Measurements from ENCODE around the gene CTDNEP1.
"Not testable (repeated sequence)": the region's sequence is repeated elsewhere in the genome, so short reads cannot be mapped to it uniquely, and the experiment has no call there.

The CTDNEP1 gene

GRCh38 chr17:7252176-7253043 is 876 bp upstream of the CTDNEP1 start, which contains the start of gene ELP5:
Gene ELP5, plus strand, starts transcription at chr17:7252215. Its CDS starts 336 bp downstream, at chr17:7252551.
- peak; percentile 81 for DNase-seq (ENCODE audit: low read depth, low spot score)
- H3K4me3 ChIP-seq (ENCODE audit: low read length) = peak within 1 kb of the TSS; percentile 97

- peak overlapping the region; percentile 97 for H3K4me3 ChIP-seq (ENCODE audit: low read length)
- no peak for DNase-seq (ENCODE audit: low read depth, low spot score)
These were observed 573 bp downstream of the CTDNEP1 start for GRCh38 chr17:7250695-7251627.

GRCh38 chr17:7249830-7250229 is 1.7 kb downstream of the CTDNEP1 start:
- peak overlapping the region; percentile 97 for H3K4me3 ChIP-seq (ENCODE audit: low read length)
- no peak for DNase-seq (ENCODE audit: low read depth, low spot score)

- H3K4me3 ChIP-seq (ENCODE audit: low read length) = no peak overlapping the region
- DNase-seq (ENCODE audit: low read depth, low spot score) = no peak
These were observed 2.3 kb downstream of the CTDNEP1 start for GRCh38 chr17:7249214-7249613.

GRCh38 chr17:7248796-7249195 is 2.7 kb downstream of the CTDNEP1 start:
- DNase-seq (ENCODE audit: low read depth, low spot score) = no peak
- no peak overlapping the region for H3K4me3 ChIP-seq (ENCODE audit: low read length)

GRCh38 chr17:7246779-7247178 is 4.8 kb downstream of the CTDNEP1 start:
- H3K4me3 ChIP-seq (ENCODE audit: low read length) = no peak overlapping the region
- no peak for DNase-seq (ENCODE audit: low read depth, low spot score)

GRCh38 chr17:7243838-7244237 is 7.7 kb downstream of the CTDNEP1 start:
- not testable (repeated sequence) for DNase-seq (ENCODE audit: low read depth, low spot score)

GRCh38 chr17:7243453-7243729 is 8.1 kb downstream of the CTDNEP1 start:
- peak overlapping the region; percentile 96 for H3K4me3 ChIP-seq (ENCODE audit: low read length)

More at GRCh38 chr17:7243838-7244237, 7.7 kb downstream of the CTDNEP1 start:
- H3K4me3 ChIP-seq (ENCODE audit: low read length) = not testable (repeated sequence)

GRCh38 chr17:7242717-7243452 is 8.6 kb downstream of the CTDNEP1 start:
- DNase-seq (ENCODE audit: low read depth, low spot score) = peak; percentile 95

More at GRCh38 chr17:7243453-7243729, 8.1 kb downstream of the CTDNEP1 start:
- no peak for DNase-seq (ENCODE audit: low read depth, low spot score)

GRCh38 chr17:7241783-7242716 is 9.5 kb downstream of the CTDNEP1 start, which contains the start of gene GABARAP:
Gene GABARAP, minus strand, starts transcription at chr17:7242449. Its CDS starts 119 bp downstream, at chr17:7242330.
- DNase-seq (ENCODE audit: low read depth, low spot score) = peak; percentile 87
- peak within 1 kb of the TSS; percentile 96 for H3K4me3 ChIP-seq (ENCODE audit: low read length)

More at GRCh38 chr17:7242717-7243452, 8.6 kb downstream of the CTDNEP1 start:
- peak overlapping the region; percentile 96 for H3K4me3 ChIP-seq (ENCODE audit: low read length)

- peak overlapping the region; percentile 96 for H3K4me3 ChIP-seq (ENCODE audit: low read length)
- no peak for DNase-seq (ENCODE audit: low read depth, low spot score)
These were observed 10.3 kb downstream of the CTDNEP1 start for GRCh38 chr17:7241090-7241733.

- H3K4me3 ChIP-seq (ENCODE audit: low read length) = peak overlapping the region; percentile 58
- DNase-seq (ENCODE audit: low read depth, low spot score) = no peak
These were observed 11.2 kb downstream of the CTDNEP1 start for GRCh38 chr17:7240375-7240774.

- DNase-seq (ENCODE audit: low read depth, low spot score) = peak; percentile 99
- peak within 1 kb of the TSS; percentile 98 for H3K4me3 ChIP-seq (ENCODE audit: low read length)
These were observed 12.2 kb downstream of the CTDNEP1 start, which contains the start of gene PHF23 for GRCh38 chr17:7239091-7240027. Gene PHF23, minus strand, starts transcription at chr17:7239457. Its CDS starts 178 bp downstream, at chr17:7239279.

- peak overlapping the region; percentile 98 for H3K4me3 ChIP-seq (ENCODE audit: low read length)
- DNase-seq (ENCODE audit: low read depth, low spot score) = no peak
These were observed 13.0 kb downstream of the CTDNEP1 start for GRCh38 chr17:7238420-7239090.

GRCh38 chr17:7237761-7238419 is 13.6 kb downstream of the CTDNEP1 start:
- DNase-seq (ENCODE audit: low read depth, low spot score) = peak; percentile 65
- peak overlapping the region; percentile 98 for H3K4me3 ChIP-seq (ENCODE audit: low read length)
